Measurements from ENCODE around the gene SHD. TPM values are rescaled to one million over a fixed set of nuclear protein-coding genes. Genes with fewer than 3 reads are reported as not detected.
"Not testable (repeated sequence)": the region's sequence is repeated elsewhere in the genome, so short reads cannot be mapped to it uniquely, and the experiment has no call there.

Gene SHD
- total RNA-seq, 1 experiment from 2014 or later: 0.12 TPM

DNA sequence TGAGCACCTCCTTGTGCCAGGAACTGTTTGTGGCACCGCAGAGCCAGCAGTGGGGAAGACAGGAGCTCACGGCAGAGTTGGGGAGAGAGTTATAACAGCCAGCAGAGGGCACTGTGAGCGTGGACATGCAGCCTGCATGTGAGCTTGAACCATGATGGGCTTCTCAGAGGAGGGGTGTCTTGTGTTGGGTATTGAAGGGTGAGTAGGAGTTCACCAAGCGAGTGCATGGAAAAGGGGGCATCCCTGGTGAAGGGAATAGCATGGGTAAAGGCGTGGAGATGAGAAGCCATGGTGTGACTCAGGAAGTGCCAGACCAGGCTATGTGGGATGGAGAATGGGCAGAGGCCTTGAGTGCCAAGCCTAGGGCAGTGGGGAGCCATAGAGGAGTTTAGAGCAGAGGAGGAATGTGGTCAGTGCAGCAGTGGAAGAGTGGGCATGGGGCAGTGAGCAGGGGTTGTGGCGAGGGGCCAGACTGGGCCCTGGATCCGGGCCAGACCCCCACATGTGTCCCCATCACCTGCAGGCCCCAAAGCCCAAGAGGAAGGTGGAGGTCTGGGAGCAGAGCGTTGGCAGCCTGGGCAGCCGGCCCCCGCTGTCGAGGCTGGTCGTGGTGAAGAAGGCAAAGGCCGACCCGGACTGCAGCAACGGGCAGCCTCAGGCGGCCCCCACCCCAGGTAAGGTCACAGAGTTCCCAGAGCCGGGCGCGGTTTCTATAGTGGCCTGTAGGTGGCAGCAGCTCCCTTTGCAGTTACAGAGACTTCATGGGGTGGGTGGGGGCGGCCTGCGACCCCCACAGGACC lies 11.8 kb upstream of the SHD start:
- peak; percentile 62 for DNase-seq (ENCODE audit: low read depth)

DNA sequence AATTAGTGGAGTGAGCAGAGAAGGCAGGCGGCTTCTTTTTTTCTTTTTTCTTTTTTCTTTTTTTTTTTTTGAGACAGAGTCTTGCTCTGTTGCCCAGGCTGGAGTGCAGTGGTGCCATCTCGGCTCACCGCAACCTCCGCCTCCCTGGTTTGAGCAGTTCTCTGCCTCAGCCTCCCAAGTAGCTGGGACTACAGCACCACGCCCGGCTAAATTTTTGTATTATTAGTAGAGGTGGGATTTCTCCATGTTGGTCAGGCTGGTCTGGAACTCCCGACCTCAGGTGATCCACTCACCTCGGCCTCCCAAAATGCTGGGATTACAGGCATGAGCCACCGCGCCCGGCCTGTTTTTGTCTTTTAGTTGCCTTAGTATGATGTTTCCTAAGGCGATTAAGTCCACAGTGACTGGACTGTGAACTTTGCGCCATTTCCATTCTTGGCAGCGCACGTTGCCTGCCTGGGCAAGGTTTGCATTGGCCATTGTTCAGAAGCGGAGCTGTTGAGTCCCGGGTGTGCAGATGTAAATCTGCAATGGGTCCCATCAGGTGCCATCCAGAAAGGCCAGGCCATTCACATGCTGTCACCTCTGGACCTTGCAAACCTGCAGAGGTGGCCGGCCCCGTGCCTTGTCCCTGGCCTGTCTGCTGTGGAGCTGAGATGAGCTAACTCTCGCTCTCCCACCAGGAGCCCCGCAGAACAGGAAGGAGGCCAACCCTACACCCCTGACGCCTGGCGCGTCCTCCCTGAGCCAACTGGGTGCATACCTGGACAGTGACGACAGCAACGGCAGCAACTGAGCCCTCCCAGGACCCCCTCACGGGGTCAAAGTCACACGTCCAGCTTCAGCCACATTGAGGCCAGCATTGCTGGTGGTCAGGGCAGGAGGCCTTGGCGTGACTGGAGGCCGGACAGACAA lies 10.9 kb upstream of the SHD start:
- no peak for DNase-seq (ENCODE audit: low read depth)

DNA sequence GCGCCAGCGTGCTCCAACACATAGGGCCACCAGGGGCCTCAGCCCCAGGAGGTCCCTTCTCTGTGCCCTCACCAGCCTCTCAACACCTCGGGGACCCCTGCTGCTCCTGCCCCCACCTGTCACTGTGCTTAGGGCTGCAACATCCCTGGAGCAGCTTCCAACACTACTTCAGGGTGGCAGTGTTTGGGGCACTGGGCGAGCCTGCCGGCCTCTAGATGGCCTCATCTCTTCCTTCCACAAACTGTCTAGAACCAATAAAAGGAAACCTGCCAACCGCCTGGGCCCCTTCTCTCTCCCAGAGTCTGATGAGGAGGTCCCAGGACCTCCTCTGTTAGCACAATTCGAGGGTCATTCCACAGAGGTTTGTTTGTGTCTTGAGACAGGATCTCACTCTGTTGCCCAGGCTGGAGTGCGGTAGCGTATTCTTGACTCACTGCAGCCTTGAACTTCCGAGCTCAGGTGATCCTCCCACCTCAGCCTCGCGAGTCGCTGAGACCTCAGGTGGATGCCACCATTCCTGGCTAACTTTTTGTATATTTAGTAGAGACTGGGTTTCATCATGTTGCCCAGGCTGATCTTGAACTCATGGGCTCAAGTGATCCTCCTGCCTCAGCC lies 10.1 kb upstream of the SHD start:
- DNase-seq (ENCODE audit: low read depth): no peak

DNA sequence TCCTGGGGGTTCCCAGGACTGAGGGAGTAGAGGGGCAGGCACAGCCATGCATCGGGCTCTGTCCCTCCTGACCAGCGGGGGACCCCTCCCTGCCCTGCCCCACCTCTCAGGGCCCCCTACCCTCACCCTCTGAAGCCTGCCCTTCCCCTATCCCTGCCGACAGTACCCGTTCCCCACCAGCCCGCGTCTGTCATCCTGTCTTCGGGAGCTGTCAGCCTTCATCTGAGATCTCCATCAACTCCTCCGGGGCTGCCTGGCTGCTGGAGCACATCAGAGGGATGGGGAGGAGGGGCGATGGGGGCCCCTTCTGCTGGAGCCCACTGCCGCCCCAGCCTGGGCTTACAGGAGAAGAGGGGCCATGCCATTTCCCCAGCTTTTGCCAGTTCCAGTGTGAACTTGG lies 6.2 kb upstream of the SHD start:
- DNase-seq (ENCODE audit: low read depth): no peak

DNA sequence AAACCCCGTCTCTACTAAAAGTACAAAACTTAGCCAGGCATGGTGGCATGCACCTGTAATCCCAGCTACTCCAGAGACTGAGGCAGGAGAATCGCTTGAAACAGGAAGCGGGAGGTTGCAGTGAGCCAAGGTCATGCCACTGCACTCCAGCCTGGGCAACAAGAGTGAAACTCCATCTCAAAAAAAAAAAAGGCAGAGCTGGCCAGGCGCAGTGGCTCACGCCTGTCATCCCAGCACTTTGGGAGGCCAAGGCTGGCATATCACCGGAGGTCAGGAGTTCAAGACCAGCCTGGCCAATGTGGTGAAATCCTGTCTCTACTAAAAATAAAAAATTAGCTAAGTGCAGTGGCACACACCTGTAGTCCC lies 4.8 kb upstream of the SHD start:
- not testable (repeated sequence) for DNase-seq (ENCODE audit: low read depth)

DNA sequence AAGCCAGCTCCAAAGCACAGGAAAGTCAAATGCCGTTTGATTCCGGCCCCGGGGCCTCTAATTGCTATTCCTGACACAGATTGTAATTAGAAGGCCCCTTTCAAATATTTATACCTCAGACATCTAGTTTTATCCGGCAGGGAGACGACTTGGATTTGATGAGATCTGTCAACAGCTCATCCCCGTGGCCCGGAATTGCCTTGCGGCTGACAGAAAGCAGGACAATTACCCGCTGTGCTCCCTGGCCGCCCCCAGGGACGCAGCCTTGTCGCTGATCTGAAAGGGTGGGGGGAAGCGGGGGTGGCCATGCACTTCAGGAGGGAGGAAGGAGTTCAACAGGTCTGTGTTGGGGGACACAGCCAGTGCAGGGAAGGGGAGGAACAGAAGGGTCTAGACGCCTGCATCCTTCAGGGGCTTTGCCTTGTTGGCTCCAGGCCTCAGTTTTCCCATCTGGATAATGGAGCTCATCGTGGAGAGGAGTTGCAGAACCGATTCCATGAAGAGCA lies 1.8 kb upstream of the SHD start:
- no peak for DNase-seq (ENCODE audit: low read depth)

DNA sequence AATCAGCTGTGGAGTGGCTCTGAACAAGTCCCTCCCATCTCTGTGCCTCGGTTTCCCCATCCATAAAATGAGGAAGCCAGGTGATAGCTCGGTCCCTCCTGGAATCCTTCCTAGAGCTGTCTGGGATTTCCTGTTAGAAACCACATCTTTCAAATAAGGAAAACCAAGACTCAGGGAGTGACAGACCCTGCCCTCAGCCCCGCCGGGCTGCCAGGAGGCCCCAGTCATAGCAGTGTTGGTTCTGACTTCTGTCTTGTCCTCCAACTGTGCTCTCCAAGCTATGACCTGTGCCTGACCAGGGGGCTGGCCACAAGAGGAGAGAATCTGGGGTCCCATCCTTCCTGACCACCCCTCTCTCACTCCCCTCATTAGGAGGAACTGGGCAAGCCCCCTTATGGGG lies 1.1 kb upstream of the SHD start:
- DNase-seq (ENCODE audit: low read depth): no peak

DNA sequence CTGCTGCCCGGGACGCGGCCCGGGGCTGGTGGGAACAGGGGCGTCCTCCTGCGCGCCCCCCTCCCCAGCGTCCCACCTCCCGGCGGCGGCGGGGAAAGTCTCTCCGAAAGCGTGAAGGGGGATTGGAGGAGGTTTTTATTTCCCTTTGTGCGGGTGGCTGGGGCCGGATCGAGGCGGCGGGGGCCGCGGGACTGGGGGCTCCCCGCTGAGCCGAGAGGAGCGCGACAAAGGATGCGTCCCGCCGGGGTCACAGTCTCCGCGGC lies 132 bp downstream of the SHD start:
- no peak for DNase-seq (ENCODE audit: low read depth)

DNA sequence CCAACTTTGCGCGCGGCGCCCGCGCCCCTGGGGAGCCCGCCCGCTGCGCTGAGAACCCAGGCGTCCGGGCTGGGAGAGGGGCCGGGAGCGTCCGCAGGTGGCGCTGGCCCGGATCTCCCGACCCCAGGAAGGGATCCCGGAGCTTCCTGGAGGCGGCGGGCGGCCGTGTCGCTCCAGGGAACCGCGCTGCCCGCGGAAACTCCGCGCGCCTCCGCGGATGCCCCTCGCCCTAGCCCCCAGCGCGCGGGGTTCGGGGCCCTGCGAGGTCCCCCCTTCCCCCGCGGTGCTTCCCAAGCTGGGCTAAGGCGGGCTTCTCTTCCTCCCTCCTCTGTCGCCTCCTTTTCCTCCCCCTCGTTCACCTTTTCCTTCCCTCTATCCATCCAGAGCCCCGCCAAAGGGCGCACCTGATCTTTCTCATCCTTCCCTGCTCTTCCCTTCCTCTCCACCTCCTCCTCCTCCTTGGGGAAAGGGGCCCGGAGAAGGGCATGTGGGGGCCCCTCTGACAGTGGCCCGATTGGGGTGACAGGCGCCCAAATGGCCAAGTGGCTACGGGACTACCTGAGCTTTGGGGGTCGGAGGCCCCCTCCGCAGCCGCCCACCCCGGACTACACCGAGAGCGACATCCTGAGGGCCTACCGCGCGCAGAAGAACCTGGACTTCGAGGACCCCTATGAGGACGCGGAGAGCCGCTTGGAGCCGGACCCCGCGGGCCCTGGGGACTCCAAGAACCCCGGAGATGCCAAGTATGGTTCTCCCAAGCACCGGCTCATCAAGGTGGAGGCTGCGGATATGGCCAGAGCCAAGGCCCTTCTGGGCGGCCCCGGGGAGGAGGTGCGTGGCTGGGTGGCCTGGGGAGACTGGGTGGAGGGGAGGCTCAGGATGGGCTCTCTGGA lies 710 bp downstream of the SHD start:
- no peak for DNase-seq (ENCODE audit: low read depth)

DNA sequence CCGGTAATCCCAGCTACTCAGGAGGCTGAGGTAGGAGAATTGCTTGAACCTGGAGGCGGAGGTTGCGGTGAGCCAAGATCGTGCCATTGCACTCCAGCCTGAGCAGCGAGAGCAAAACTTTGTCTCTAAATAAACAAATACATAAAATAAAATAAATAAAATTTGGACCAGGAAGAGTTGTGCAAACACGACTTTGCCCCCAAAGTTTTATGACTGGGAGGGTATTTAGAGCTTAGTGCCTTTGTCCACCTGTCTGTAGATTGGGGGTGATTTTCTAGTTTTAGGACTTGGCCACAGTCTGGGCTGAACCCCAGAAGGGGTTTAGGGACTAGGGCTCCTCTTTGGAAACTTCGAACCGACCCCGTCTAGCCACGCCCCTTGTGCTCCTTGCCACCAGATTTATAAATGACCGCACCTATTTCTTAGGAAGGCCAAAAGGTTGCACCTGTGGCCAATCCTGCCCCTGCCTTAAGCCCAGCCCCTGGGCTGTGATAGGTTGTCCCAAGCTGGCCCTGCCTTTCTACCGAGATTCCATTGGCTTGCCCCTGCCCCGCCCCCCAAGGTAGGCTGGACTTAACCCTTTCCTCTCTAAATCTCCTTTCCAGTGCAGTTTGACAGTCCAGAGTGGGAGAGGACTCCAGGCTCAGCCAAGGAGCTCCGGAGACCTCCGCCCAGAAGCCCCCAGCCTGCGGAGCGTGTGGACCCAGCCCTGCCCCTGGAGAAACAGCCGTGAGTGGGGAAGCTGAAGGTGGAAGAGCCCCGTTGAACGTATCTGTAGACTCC lies 5.3 kb downstream of the SHD start:
- DNase-seq (ENCODE audit: low read depth): no peak

DNA sequence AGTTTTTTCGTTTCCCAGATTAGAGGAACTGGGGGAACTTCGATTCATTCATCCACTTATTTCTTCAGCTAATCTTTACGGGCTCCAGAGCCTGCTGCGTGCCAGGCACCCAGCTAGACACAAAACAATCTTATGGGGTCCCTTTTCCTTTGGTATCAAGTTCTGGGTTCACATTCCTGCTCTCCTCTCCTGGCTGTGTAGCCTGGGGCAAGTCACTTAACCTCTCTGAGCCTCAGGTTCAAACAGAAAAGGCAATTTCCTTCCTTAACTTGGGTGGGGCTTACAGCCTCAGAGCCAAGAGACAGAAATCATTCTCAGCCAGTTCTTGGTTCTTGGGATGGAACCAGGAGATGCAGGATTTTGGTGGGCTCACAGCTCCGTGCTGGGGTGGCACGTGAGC lies 5.9 kb downstream of the SHD start:
- no peak for DNase-seq (ENCODE audit: low read depth)

DNA sequence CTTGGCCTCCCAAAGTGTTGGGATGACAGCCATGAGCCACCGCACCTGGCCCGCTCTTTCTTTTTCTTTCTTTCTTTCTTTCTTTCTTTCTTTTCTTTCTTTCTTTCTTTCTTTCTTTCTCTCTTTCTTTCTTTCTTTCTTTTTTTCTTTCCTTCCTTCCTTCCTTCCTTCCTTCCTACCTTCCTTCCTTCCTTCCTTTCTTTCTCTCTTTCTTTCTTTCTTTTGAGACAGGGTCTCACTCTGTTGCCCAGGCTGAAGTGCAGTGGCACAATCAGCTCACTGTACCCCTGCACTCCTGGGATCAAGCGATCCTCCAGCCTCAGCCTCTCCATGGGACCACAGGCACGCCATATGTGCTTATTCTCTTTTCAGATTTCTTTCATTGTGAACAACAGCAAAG lies 7.1 kb downstream of the SHD start:
- DNase-seq (ENCODE audit: low read depth): not testable (repeated sequence)

DNA sequence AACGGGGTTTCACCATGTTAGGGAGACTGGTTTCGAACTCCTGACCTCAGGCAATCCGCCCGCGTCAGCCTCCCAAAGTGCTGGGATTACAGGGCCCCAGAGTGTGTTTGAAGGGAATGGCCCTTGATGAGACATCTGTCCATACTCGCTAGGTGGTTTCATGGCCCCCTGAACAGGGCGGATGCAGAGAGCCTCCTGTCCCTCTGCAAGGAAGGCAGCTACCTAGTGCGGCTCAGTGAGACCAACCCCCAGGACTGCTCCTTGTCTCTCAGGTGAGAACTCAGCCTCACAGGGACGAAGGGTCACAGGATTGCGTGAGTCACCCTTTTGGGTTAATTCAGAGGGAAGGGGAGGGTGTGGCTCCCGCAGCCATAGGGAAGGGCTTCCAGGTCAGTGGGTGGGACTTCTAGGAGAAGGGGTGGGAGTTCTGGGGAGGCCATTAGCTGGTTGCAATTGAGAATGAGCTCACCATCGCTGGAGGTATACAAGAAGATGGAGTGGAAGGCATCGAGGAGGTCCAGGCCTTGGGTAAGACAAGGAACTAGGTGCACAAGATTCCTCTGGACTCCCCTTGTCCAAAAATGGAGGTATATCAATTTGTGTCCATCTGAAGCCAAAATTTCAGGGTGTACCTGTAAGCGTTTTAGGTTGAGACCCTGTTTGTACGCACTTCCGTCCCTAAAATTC lies 9.2 kb downstream of the SHD start:
- no peak for DNase-seq (ENCODE audit: low read depth)

DNA sequence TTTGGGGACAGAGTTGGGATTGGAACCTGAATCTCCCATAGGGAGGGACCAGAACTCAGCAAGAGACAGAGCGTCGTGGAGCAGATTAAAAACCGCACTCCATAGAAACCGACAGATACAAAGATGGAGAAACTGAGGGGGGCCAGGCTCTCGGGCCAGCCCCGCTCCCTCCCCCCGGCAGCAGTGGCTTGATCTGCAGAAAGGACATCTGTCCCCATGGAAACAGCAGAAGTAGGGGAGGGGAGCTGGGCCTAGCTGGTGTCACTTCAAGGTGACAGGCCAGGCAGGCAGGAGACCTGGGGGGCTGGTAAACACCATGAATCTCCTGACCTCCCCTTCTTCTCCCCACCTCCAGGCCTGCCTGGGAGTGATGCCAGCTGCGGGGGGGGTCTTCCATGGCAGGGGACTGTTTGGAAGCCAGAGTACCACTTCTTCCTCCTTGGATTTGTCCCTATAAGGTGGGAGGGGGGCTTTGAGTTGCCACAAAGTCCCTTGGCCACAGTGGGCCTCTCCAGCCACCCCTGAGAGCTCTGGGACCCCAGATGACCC lies 12.2 kb downstream of the SHD start:
- DNase-seq (ENCODE audit: low read depth): no peak

DNA sequence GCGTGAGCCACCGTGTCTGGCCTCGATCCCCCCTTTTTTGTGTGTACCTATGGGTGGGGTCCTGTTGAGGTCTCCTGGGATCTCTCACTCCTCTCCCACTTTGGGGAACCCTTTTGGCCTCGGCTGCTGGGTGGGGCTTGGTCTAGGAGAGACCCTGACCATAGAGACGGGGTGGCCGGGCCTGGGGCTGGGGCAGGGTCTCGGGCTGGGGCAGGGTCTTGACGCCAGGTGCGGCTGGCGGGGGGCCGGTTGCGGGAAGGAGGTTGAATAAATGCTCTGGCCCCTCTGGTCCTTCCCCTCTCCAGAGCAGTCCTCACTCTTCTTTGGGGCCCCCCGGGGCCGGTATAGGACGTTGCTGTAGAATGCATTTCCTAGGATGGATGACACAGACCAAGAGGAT lies 13.4 kb downstream of the SHD start:
- no peak for DNase-seq (ENCODE audit: low read depth)

DNA sequence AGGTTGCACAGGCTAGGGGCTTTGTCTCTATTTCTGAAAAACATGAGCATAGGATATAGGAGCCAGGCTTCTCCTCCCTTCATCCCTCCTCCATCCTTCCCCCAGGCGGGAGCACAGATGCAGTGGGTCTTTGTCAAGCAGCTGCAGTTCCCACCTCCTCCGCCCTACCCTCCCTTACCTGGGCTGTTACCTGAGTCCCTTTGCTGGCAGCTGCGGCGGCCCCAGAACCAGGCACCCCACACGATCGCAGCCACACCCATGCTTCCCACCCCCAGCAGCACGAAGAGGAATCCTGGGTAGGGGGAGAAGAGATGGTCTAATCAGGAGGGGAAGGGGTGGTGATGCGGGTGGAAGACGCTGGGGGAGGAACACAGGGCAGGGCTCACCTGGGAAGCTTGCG lies 15.3 kb downstream of the SHD start:
- no peak for DNase-seq (ENCODE audit: low read depth)

DNA sequence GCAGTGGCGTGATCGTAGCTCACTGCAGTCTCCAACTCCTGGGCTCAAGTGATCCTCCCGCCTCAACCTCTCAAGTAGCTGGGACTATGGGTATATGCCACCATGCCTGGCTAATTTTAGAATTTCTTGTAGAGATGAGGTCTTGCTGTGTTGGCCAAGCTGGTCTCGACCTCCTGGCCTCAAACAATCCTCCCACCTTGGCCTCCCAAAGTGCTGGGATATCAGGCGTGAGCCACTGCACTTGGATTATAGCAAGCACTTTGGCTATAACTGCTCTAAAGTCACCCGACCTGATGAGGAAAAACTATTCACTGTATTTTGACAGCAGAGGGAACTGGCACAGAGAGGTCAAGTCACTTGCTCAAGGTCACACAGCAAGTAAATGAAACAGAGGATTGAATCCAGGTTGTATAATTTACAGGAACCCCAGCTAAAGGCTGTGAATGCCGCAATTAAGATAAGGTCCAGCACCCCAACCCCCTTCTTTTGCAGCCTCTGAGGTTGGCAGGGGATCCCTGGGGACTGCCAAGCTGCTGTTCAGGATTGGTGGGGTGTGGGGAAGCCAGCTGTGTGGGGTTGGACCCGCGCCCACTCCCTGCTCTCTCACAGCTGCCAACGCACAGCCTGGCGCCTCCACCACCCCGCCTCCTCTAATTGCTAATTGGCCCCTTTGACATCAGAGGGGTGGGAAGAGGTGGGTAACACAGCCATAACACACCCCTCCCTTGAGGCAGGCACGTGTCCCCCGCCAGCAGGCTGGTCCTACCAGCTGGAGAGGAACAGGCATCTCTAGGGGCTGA lies 17.1 kb downstream of the SHD start:
- peak; percentile 18 for DNase-seq (ENCODE audit: low read depth)

DNA sequence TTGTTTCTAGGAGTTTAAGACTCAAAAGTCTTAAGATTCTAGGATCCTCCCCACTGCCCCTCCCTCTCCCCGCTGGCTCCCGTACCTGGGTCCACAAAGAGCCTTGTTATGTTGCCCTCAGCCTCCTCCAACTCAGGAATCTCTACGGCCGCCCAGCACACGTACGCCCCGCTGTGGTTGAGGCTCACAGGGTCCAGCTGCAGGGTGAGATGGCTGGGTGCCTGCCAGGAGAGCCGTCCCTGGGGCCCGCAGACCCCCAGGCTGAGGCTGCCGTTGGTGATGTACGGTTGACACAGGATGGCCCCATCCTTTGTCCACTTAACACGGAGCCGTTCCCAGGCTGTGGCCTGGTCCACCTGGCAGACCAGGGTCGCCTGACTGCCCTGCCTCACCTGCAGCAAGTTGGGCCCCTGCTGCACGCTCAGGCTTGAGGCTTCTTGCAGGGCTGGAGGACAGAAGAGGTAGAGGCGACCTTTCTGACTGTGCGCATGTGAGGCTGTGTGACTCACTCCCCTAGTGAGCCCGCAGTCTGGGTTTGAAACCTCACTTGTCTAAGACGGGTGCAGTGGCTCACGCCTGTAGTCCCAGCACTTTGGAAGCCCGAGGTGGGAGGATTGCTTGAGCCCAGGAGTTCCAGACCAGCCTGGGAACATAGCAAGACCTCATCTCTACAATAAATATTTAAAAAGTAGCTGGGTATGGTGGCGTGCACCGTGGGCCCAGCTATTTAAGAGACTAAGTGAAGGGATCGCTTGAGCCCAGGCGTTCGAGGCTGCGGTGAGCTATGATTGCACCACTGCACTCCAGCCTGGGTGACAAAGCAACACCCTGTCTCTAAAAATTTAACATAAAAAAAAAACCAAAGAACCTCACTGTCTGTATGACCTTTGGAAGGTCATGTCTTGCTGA lies 19.1 kb downstream of the SHD start:
- peak; percentile 25 for DNase-seq (ENCODE audit: low read depth)
